Cardiac septum (tissue), 1 donor: Measurements from ENCODE around the gene RBBP8NL. TPM values are rescaled to one million over a fixed set of nuclear protein-coding genes. Genes with fewer than 3 reads are reported as not detected.

ENCODE experiments used
- DNase-seq: peaks from one replicate; pipeline ENCODE4 v3.0.0-alpha.2; 2020; ENCODE audit warnings: low spot score
- intact Hi-C: fragments of 100-400 bp; cut with DNase I; formaldehyde crosslinking; loops from one replicate; pipeline ENCODE4 v1.14.0; 2022
- total RNA-seq: library from RNA; stranded (reverse); fragmentation: NEBNext Ultra II Directional; extraction: Animal tissue kit (Norgen Biotek cat#: 25700); gene quantifications from one replicate; pipeline ENCODE4 v1.2.1, GENCODE V29; 2021
- donor health status: DM: no; HTN: no; CAD: no.

Gene RBBP8NL
- total RNA-seq, 1 donor from 2014 or later, result not detected

- DNase-seq, result no peak
- intact Hi-C loops, result no loop called here
Observed at GRCh38 chr20:62370115-62370806, 57.1 kb downstream of the RBBP8NL start.

GRCh38 chr20:62369815-62370114 is 57.6 kb downstream of the RBBP8NL start:
- intact Hi-C loops, result no loop called here
- DNase-seq, result no peak

- DNase-seq, result no peak
- intact Hi-C loops, result no loop called here
Observed at GRCh38 chr20:62368976-62369814, 58.1 kb downstream of the RBBP8NL start.

GRCh38 chr20:62368392-62368975 is 58.9 kb downstream of the RBBP8NL start:
- intact Hi-C loops, result no loop called here
- no peak for DNase-seq

DNA sequence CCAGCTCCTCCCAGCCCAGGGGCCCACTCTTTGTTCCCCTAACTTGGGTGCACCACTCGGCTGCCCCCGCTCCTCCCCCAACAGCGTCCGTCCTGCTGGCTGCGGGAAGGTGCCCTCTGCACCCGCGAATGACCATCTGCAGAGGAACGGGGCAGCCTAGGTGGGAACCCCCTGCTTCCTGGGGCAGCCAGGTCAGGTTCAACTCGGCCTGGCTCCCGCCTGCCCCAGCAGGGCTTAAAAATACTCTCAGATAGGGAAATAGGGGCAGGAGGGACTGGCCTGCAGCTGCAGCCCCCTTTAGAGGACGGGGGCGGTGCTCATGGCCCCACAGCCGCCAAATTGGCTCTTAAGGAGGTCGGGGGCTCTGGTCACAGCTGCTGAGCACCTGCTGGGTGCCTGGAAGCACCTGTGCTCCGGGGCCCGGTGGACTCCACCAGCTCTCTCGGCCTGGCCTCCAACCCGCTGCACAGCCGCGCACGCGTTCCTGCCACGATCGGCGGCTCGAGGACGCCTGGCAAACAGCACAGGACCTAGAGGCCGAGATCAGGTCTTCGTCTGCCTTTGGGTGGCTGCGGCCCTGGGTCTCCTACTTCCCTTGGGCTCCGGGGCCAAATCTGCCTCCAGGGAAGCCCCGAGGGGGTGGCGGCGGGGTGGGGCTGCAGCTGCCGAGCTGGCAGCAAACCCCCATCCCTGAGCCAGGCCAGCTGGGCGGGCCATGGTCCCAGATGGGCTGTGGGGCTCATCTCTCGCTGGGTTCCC is 59.5 kb downstream of the RBBP8NL start:
- DNase-seq, result no peak
- intact Hi-C loops, result no loop called here

DNA sequence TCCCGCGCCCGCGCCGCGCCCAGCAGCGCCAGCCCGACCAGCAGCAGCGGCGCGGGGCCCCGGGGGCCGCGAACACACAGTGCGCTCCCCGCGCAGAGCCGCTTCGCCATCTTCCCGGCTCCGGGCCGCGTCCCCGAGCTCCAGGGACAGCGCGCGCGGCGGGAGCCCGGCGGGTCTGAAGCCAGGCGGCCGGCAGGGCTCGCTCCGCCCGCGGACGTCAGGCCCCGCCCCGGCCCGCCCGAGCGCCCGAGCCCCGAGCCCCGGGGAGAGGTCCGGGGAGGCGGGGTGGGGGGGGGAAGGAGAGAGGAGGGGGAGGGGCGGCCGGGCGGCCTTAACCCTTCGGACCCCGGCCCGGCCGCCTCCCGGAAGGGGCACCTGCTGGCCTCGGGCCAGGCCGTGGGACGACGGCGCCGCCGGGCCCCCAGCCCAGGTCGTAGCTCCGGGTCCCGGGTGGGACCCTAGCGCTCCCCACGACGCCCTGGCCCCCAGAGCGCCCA is 60.2 kb downstream of the RBBP8NL start, which contains the start of gene LAMA5:
LAMA5 (minus strand) TSS at position 177 of the 497 bp plus-strand sequence; CDS start at position 110, 67 bp downstream.
- intact Hi-C loops, result no loop called here
- no peak for DNase-seq

DNA sequence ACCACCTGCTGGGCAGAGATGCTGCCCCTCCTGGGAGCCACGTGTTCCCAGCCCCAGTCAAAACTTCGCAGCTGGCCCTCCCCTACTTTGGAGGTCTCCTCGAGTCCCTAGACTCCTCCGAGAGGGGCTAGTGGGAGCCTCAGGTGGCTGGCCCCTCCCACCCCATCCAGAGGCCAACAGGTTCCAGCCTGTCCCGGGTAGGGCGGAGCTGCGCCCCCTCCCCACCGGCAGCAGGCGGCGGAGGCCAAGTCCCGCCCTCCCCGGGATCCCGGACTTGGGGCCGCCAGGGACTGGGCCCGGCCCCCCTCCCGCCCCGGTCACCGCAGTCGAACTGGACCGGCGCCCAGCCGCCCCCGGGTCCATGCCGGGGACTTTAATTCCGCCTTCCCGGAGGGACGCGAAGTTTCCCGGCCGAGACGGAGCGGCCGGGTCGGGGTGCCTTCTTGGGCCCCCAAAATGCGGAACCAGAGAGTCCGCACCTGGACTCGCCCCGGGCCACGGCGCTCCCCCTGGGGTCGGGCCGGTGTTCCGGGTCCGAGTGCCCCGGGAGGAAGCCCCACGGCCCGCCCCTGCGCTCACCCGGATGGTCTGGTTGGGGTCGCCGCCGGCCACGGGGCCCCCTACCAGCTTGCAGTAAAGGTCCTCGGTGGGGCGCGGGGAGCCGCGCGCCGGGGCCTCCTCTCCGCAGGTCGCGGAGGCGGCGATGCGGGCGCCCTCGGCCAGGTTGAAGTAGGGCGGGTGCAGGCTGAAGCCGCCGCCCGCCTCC is 60.8 kb downstream of the RBBP8NL start:
- intact Hi-C loops, result no loop called here
- no peak for DNase-seq

- intact Hi-C loops, result loop anchor here (2.0 kb wide), 1 partner anchor 15 kb away; no protein-coding TSS in a partner anchor
- peak; percentile 74 for DNase-seq
Observed at GRCh38 chr20:62365814-62366369, 61.4 kb downstream of the RBBP8NL start.

DNA sequence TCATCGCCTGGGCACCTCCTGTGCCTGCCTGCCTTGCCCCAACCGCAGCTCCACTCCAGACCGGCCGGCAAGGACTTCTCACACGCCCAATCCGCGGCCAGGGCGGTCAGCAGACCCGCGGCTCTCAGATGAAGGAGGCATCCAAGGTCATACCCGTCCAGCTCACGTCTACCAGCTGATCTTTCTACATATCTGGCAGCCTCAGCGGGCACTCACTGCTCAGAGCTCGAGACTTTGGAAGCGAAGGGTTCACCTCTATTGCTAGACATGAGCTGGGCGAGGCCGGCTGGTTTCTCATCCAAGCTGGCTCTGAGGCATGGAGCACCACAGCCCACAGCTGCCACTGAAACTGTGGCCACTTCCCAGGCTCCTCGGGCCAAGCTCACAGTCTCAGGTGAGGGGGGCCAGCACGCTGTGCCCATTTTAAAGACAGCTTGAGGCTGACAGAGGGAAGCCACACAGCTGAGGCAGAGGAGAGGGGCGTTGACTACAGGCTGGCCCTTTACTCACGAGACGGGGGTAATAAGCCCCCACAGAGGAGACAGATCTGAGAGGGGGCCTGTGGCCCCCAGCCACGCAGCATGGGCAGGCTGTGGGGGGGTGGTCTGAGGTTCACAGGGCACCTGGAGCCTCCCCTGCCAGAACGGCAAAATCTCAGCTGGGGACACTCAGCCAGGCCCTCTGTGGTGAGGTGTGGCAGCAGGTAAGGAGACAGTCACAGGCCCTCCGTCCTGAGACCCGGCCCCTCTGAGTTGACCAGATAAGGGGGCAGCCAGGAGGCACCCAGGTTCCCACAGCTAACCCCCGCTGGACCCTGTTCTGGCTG is 62.2 kb downstream of the RBBP8NL start:
- DNase-seq, result peak; percentile 83
- intact Hi-C loops, result loop anchor here (2.0 kb wide), 1 partner anchor 16 kb away; no protein-coding TSS in a partner anchor

- peak; percentile 78 for DNase-seq
- intact Hi-C loops, result loop anchor here (2.0 kb wide), 1 partner anchor 17 kb away; no protein-coding TSS in a partner anchor
Observed at GRCh38 chr20:62363920-62364851, 63.2 kb downstream of the RBBP8NL start.

DNA sequence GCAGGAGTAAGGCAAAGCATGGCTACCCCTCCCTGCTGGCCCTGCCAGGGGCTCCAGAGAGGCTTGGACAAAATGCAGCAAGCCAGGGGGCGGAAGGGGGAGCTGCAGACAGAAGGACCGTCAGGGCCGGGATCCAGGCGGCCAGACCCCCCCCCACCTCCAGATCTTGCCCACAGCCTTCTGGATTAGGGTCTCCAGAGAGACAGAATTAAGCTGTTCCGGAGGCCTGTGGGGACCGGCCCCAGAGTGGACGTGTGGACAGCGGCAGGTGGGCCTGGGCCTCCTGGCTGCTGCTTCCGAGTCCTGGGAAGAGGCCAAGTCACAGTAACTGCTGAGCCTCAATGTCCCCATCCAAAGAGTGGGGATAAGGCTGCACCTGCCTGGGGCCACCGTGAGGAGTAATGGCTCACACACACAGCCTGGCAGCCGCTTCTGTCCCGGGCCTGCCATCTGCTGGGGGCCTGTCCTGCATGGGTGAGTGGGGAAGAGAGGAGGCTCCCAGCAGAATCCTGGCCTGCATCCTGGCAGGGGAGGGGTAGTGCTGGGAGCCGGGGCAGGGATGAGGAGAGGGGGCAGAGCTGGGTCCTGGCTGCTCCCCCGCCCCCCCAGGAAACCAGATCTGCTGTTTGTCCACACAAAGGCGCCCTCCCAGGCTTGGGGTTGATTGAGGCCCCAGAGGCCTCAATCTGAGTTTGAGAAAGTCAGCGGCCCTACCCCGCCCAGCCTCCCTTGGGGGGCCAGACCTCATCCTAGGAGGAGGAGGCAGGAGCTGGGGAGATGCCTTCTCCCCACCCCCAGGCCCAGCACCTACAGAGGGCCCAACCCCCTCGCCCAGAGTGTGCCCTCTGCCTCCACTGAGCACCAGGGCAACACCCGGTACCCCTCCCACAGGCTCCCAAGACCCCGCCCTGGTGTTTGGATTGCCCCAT is 64.1 kb downstream of the RBBP8NL start:
- DNase-seq, result no peak
- intact Hi-C loops, result no loop called here

GRCh38 chr20:62362590-62362940 is 64.8 kb downstream of the RBBP8NL start:
- DNase-seq, result no peak
- intact Hi-C loops, result no loop called here

- intact Hi-C loops, result no loop called here
- DNase-seq, result no peak
Observed at GRCh38 chr20:62361799-62362589, 65.3 kb downstream of the RBBP8NL start.

GRCh38 chr20:62360854-62361798 is 66.2 kb downstream of the RBBP8NL start:
- intact Hi-C loops, result no loop called here
- DNase-seq, result no peak
